Activated T-cell treated with anti-CD3 and anti-CD28 coated beads, Interleukin-2, amount 50 U/mL, for 24 hours (primary cell): ENCODE measurements around the gene YAP1.

Source experiments
- DNase-seq: peaks from one replicate; pipeline ENCODE4 v3.0.0-alpha.2; 2020
- H3K27ac Mint-ChIP-seq: 2 replicates; pipeline ENCODE4 v1.8.0; 2020; ENCODE audit warnings: mild to moderate bottlenecking, mixed read lengths
- H3K27me3 Mint-ChIP-seq: 2 replicates; pipeline ENCODE4 v1.8.0; 2020; ENCODE audit warnings: mixed read lengths
- H3K36me3 Mint-ChIP-seq: 2 replicates; pipeline ENCODE4 v1.8.0; 2020; ENCODE audit warnings: low read depth, mixed read lengths
- H3K4me1 Mint-ChIP-seq: 2 replicates; pipeline ENCODE4 v1.8.0; 2020; ENCODE audit warnings: low read depth, mixed read lengths
- H3K4me3 Mint-ChIP-seq: 2 replicates; pipeline ENCODE4 v1.8.0; 2020; ENCODE audit warnings: mild to moderate bottlenecking, moderate library complexity, mixed read lengths
- H3K9me3 Mint-ChIP-seq: 2 replicates; pipeline ENCODE4 v1.8.0; 2020; ENCODE audit warnings: mixed read lengths

The YAP1 gene

GRCh38 chr11:102138670-102139069, 28.4 kb downstream of the YAP1 start:
- no peak for DNase-seq
- no peaks in the 10 kb centered on the region for H3K4me1 Mint-ChIP-seq
- H3K27me3 Mint-ChIP-seq = peaks cover 15% of the 10 kb centered on the region
- H3K4me3 Mint-ChIP-seq = no peak overlapping the region
- H3K27ac Mint-ChIP-seq = no peak overlapping the region
- H3K36me3 Mint-ChIP-seq = no peaks in the 10 kb centered on the region
- H3K9me3 Mint-ChIP-seq = no peaks in the 10 kb centered on the region

GRCh38 chr11:102139081-102139498, 28.8 kb downstream of the YAP1 start:
- Mint-ChIP-seq H3K27me3 (peaks cover 15% of the 10 kb centered on the region), H3K9me3 (no peaks in the 10 kb centered on the region), H3K4me1 (no peaks in the 10 kb centered on the region), H3K27ac (no peak overlapping the region), H3K36me3 (no peaks in the 10 kb centered on the region), H3K4me3 (no peak overlapping the region)
- no peak for DNase-seq

GRCh38 chr11:102142333-102142732, 32.1 kb downstream of the YAP1 start:
- H3K27ac Mint-ChIP-seq = no peak overlapping the region

GRCh38 chr11:102143867-102144266, 33.6 kb downstream of the YAP1 start:
- Mint-ChIP-seq H3K4me3 (no peak overlapping the region), H3K27me3 (peaks cover 16% of the 10 kb centered on the region), H3K4me1 (no peaks in the 10 kb centered on the region), H3K27ac (no peak overlapping the region), H3K9me3 (no peaks in the 10 kb centered on the region), H3K36me3 (no peaks in the 10 kb centered on the region)
- DNase-seq = no peak

More at GRCh38 chr11:102142333-102142732, 32.1 kb downstream of the YAP1 start:
- Mint-ChIP-seq H3K27me3 (peaks cover 22% of the 10 kb centered on the region), H3K4me3 (no peak overlapping the region), H3K9me3 (no peaks in the 10 kb centered on the region), H3K4me1 (no peaks in the 10 kb centered on the region), H3K36me3 (no peaks in the 10 kb centered on the region)
- no peak for DNase-seq

GRCh38 chr11:102144357-102145355, 34.4 kb downstream of the YAP1 start:
- Mint-ChIP-seq H3K27me3 (peaks cover 16% of the 10 kb centered on the region), H3K36me3 (no peaks in the 10 kb centered on the region), H3K4me1 (no peaks in the 10 kb centered on the region), H3K27ac (no peak overlapping the region), H3K4me3 (no peak overlapping the region), H3K9me3 (no peaks in the 10 kb centered on the region)
- DNase-seq = no peak

GRCh38 chr11:102147015-102147414, 36.8 kb downstream of the YAP1 start:
- H3K36me3 Mint-ChIP-seq = no peaks in the 10 kb centered on the region
- H3K4me3 Mint-ChIP-seq = no peak overlapping the region
- no peak for DNase-seq
- no peaks in the 10 kb centered on the region for H3K9me3 Mint-ChIP-seq
- H3K27me3 Mint-ChIP-seq = peaks cover 16% of the 10 kb centered on the region
- no peak overlapping the region for H3K27ac Mint-ChIP-seq
- no peaks in the 10 kb centered on the region for H3K4me1 Mint-ChIP-seq

- H3K4me3 Mint-ChIP-seq = no peak overlapping the region
- no peaks in the 10 kb centered on the region for H3K9me3 Mint-ChIP-seq
- H3K27me3 Mint-ChIP-seq = peaks cover 20% of the 10 kb centered on the region
- H3K27ac Mint-ChIP-seq = no peak overlapping the region
- no peak for DNase-seq
- no peaks in the 10 kb centered on the region for H3K4me1 Mint-ChIP-seq
- H3K36me3 Mint-ChIP-seq = no peaks in the 10 kb centered on the region
These were observed 37.4 kb downstream of the YAP1 start for GRCh38 chr11:102147632-102148031.

- no peak for DNase-seq
- no peak overlapping the region for H3K27ac Mint-ChIP-seq
- H3K27me3 Mint-ChIP-seq = peaks cover 24% of the 10 kb centered on the region
- H3K4me1 Mint-ChIP-seq = no peaks in the 10 kb centered on the region
- H3K4me3 Mint-ChIP-seq = no peak overlapping the region
- no peaks in the 10 kb centered on the region for H3K36me3 Mint-ChIP-seq
- H3K9me3 Mint-ChIP-seq = no peaks in the 10 kb centered on the region
These were observed 37.8 kb downstream of the YAP1 start for GRCh38 chr11:102148059-102148458.

- DNase-seq = no peak
- Mint-ChIP-seq H3K27me3 (peaks cover 21% of the 10 kb centered on the region), H3K36me3 (no peaks in the 10 kb centered on the region), H3K4me3 (no peak overlapping the region), H3K4me1 (no peaks in the 10 kb centered on the region), H3K27ac (no peak overlapping the region), H3K9me3 (no peaks in the 10 kb centered on the region)
These were observed 41.7 kb downstream of the YAP1 start for GRCh38 chr11:102151784-102152525.

GRCh38 chr11:102153082-102153481, 42.8 kb downstream of the YAP1 start:
- H3K9me3 Mint-ChIP-seq = no peaks in the 10 kb centered on the region
- DNase-seq = no peak
- H3K4me1 Mint-ChIP-seq = no peaks in the 10 kb centered on the region
- no peaks in the 10 kb centered on the region for H3K36me3 Mint-ChIP-seq
- H3K27me3 Mint-ChIP-seq = peaks cover 21% of the 10 kb centered on the region
- no peak overlapping the region for H3K27ac Mint-ChIP-seq
- H3K4me3 Mint-ChIP-seq = no peak overlapping the region

- Mint-ChIP-seq H3K27me3 (peaks cover 18% of the 10 kb centered on the region), H3K27ac (no peak overlapping the region), H3K9me3 (no peaks in the 10 kb centered on the region), H3K4me3 (no peak overlapping the region), H3K4me1 (no peaks in the 10 kb centered on the region), H3K36me3 (no peaks in the 10 kb centered on the region)
- no peak for DNase-seq
These were observed 44.6 kb downstream of the YAP1 start for GRCh38 chr11:102154806-102155205.

- no peaks in the 10 kb centered on the region for H3K36me3 Mint-ChIP-seq
These were observed 45.4 kb downstream of the YAP1 start for GRCh38 chr11:102155676-102156075.

GRCh38 chr11:102157219-102157618, 47.0 kb downstream of the YAP1 start:
- no peaks in the 10 kb centered on the region for H3K36me3 Mint-ChIP-seq
- no peaks in the 10 kb centered on the region for H3K4me1 Mint-ChIP-seq
- no peak overlapping the region for H3K27ac Mint-ChIP-seq
- peaks cover 10% of the 10 kb centered on the region for H3K27me3 Mint-ChIP-seq
- no peaks in the 10 kb centered on the region for H3K9me3 Mint-ChIP-seq
- no peak for DNase-seq
- no peak overlapping the region for H3K4me3 Mint-ChIP-seq

More at GRCh38 chr11:102155676-102156075, 45.4 kb downstream of the YAP1 start:
- peaks cover 18% of the 10 kb centered on the region for H3K27me3 Mint-ChIP-seq
- H3K27ac Mint-ChIP-seq = no peak overlapping the region
- H3K4me1 Mint-ChIP-seq = no peaks in the 10 kb centered on the region
- H3K4me3 Mint-ChIP-seq = no peak overlapping the region
- H3K9me3 Mint-ChIP-seq = no peaks in the 10 kb centered on the region
- no peak for DNase-seq

GRCh38 chr11:102158164-102158735, 48.0 kb downstream of the YAP1 start:
- H3K4me3 Mint-ChIP-seq = no peak overlapping the region
- DNase-seq = no peak
- peaks cover 2% of the 10 kb centered on the region for H3K27me3 Mint-ChIP-seq

More at GRCh38 chr11:102158164-102158735, 48.0 kb downstream of the YAP1 start:
- Mint-ChIP-seq H3K9me3 (no peaks in the 10 kb centered on the region), H3K36me3 (no peaks in the 10 kb centered on the region), H3K27ac (no peak overlapping the region), H3K4me1 (no peaks in the 10 kb centered on the region)
